SU-DHL-6 (cell line): ENCODE results near the gene STIM2.

ENCODE experiments used
- H2AFZ ChIP-seq: fragments of 200-600 bp; sonication (generic); 2 replicates; pipeline ENCODE4 v1.6.1; 2014; ENCODE audit warnings: low read depth, mild to moderate bottlenecking, moderate library complexity, mixed read lengths, antibody characterized with exemption, low read length; ENCODE audit not compliant: severe bottlenecking
- H3F3A ChIP-seq: fragments of 200-600 bp; shearing (Covaris generic); 2 replicates; pipeline ENCODE4 v1.6.0; 2016; ENCODE audit warnings: antibody characterized with exemption, mild to moderate bottlenecking; ENCODE audit not compliant: insufficient read depth
- H3K27ac ChIP-seq: fragments of 200-600 bp; sonication (generic); 2 replicates; pipeline ENCODE4 v1.5.1; 2016; ENCODE audit warnings: low read depth, mild to moderate bottlenecking, low read length, moderate library complexity, mixed read lengths
- H3K27me3 ChIP-seq: fragments of 200-600 bp; sonication (generic), shearing (Covaris generic); 2 replicates; pipeline ENCODE4 v1.6.0; 2014; ENCODE audit warnings: mild to moderate bottlenecking, low read length
- H3K36me3 ChIP-seq: fragments of 200-600 bp; sonication (generic); 2 replicates; pipeline ENCODE4 v1.6.1; 2014; ENCODE audit warnings: mild to moderate bottlenecking, low read length, mixed read lengths
- H3K4me2 ChIP-seq: fragments of 300-600, 200-600 bp; shearing (Covaris generic), sonication (generic); 2 replicates; pipeline ENCODE4 v1.6.0; 2014; ENCODE audit warnings: low read length, low read depth, mild to moderate bottlenecking; ENCODE audit not compliant: poor library complexity, severe bottlenecking
- H3K4me3 ChIP-seq: fragments of 200-600 bp; sonication (generic); 2 replicates; pipeline ENCODE4 v1.5.1; 2014; ENCODE audit warnings: antibody characterized with exemption, low read length, mild to moderate bottlenecking, mixed read lengths; ENCODE audit not compliant: insufficient read depth, poor library complexity, severe bottlenecking
- H3K79me2 ChIP-seq: fragments of 200-600 bp; sonication (generic); 2 replicates; pipeline ENCODE4 v1.6.1; 2014; ENCODE audit warnings: mild to moderate bottlenecking, low read length, moderate library complexity; ENCODE audit not compliant: insufficient read depth
- H3K9ac ChIP-seq: fragments of 200-600 bp; sonication (generic); 2 replicates; pipeline ENCODE4 v1.7.0; 2014; ENCODE audit warnings: mild to moderate bottlenecking, low read length
- H3K9me2 ChIP-seq: fragments of 200-600 bp; sonication (generic); replicated peaks from 2 replicates; pipeline ENCODE4 v1.6.1; 2014; ENCODE audit warnings: low read length; ENCODE audit not compliant: insufficient read depth
- H3K9me3 ChIP-seq: fragments of 200-600 bp; sonication (generic); 2 replicates; pipeline ENCODE4 v1.6.1; 2014; ENCODE audit warnings: low read length, mixed read lengths; ENCODE audit not compliant: insufficient read depth
- H4K20me1 ChIP-seq: fragments of 200-600 bp; sonication (generic); 2 replicates; pipeline ENCODE4 v1.6.1; 2014; ENCODE audit warnings: low read depth, mild to moderate bottlenecking, antibody characterized with exemption, low read length, moderate library complexity, mixed read lengths
- EZH2phosphoT487 ChIP-seq: fragments of 200-600 bp; sonication (generic), shearing (Covaris generic); conservative IDR thresholded peaks from 2 replicates; pipeline ENCODE4 v1.6.1; 2018; ENCODE audit warnings: mild to moderate bottlenecking, antibody characterized with exemption, low read length, moderate library complexity, mixed read lengths
- TF ChIP-seq, protein P1 (sequence below): fragments of 200-600 bp; sonication (generic); IDR thresholded peaks from one replicate; pipeline ENCODE4 v1.5.1; 2017; ENCODE audit warnings: antibody characterized with exemption, mild to moderate bottlenecking, low read length, moderate library complexity; ENCODE audit not compliant: insufficient read depth, poor library complexity, severe bottlenecking

STIM2 gene

DNA sequence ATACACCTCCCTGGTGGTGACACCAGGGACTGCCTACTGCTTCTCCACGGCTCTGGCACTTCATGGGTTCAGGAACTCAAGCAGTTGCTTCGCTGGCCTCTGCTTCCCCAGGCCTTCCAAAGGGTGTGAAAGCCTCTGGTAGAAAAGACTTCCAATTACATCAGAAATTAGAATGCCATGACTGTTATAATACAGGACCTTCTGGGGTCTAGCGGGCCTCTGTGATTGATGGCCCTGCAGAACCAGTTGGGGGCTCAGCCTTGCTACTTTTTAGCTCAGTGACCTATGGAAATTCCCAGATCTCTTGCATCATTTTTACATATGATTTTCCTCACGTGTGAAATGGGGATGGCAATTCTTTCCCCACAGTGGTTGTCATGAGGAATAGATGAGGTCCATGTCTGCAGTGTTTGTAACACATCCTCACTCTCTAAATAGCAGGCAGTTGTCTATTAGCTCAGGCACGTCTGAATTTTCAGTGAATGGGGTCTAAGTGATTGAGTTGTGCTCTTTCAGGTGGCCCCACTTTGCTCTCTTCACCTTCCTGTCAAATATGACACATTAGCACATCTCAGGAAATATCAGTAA lies 198.3 kb downstream of the STIM2 start:
- H3K27me3 ChIP-seq, result no peaks in the 10 kb centered on the region
- H3F3A ChIP-seq, result no peaks in the 10 kb centered on the region
- no peak overlapping the region for H2AFZ ChIP-seq
- no peak overlapping the region for H3K4me2 ChIP-seq
- H3K4me3 ChIP-seq, result no peak overlapping the region
- no peaks in the 10 kb centered on the region for H3K79me2 ChIP-seq
- H4K20me1 ChIP-seq, result no peaks in the 10 kb centered on the region
- TF ChIP-seq, protein P1, sequence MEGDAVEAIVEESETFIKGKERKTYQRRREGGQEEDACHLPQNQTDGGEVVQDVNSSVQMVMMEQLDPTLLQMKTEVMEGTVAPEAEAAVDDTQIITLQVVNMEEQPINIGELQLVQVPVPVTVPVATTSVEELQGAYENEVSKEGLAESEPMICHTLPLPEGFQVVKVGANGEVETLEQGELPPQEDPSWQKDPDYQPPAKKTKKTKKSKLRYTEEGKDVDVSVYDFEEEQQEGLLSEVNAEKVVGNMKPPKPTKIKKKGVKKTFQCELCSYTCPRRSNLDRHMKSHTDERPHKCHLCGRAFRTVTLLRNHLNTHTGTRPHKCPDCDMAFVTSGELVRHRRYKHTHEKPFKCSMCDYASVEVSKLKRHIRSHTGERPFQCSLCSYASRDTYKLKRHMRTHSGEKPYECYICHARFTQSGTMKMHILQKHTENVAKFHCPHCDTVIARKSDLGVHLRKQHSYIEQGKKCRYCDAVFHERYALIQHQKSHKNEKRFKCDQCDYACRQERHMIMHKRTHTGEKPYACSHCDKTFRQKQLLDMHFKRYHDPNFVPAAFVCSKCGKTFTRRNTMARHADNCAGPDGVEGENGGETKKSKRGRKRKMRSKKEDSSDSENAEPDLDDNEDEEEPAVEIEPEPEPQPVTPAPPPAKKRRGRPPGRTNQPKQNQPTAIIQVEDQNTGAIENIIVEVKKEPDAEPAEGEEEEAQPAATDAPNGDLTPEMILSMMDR, result no peak
- TF ChIP-seq EZH2phosphoT487, result no peak
- no peak overlapping the region for H3K27ac ChIP-seq
- H3K36me3 ChIP-seq, result no peaks in the 10 kb centered on the region
- H3K9ac ChIP-seq, result no peak overlapping the region
- no peaks in the 10 kb centered on the region for H3K9me2 ChIP-seq
- H3K9me3 ChIP-seq, result no peaks in the 10 kb centered on the region

DNA sequence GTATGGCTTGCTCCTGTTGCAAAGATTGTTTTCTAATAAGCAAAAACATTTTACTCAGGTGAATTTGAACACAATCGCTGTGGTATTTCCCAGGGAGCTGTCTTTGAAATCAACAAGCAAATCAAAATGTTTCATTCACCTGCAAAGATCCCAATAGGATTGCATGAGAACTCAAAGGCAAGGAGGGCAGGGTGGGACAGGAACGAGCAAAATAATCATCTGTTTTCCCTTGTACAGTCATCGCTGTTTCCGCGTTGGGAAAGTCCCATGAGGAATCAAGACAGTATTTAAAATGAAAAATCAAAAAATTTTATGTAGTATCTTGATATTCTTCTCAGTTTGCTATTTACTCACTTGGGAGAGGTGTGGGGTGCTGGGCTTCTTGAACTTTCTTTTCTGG lies 198.8 kb downstream of the STIM2 start:
- TF ChIP-seq EZH2phosphoT487, result no peak
- TF ChIP-seq, protein P1, result no peak
- no peaks in the 10 kb centered on the region for H3K36me3 ChIP-seq
- H3K79me2 ChIP-seq, result no peaks in the 10 kb centered on the region
- no peak overlapping the region for H3K9ac ChIP-seq
- no peak overlapping the region for H3K27ac ChIP-seq
- no peak overlapping the region for H2AFZ ChIP-seq
- no peaks in the 10 kb centered on the region for H3K9me3 ChIP-seq
- H3K4me3 ChIP-seq, result no peak overlapping the region
- no peaks in the 10 kb centered on the region for H3K9me2 ChIP-seq
- H3F3A ChIP-seq, result no peaks in the 10 kb centered on the region
- no peak overlapping the region for H3K4me2 ChIP-seq
- no peaks in the 10 kb centered on the region for H4K20me1 ChIP-seq
- no peaks in the 10 kb centered on the region for H3K27me3 ChIP-seq

DNA sequence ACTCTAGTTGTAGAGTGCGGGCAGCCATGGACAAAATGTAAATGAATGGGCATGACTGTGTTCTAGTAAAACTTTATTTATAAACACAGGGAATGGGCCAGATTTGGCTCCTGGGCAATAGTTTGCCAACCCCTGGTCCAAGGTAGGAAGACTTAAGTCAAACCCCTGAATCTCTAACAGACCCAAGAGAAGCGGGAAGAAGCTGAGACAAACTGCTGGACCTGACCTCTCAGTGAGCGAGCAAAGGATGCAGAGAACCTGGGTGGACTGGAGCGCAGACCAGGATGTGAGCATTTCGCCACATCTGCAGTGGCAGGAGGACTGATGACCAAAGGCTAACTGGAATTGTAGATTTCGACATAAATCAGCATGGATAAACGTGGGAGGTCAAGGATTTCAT lies 201.6 kb downstream of the STIM2 start:
- H3K9me3 ChIP-seq, result no peaks in the 10 kb centered on the region
- no peak overlapping the region for H2AFZ ChIP-seq
- H3K4me2 ChIP-seq, result no peak overlapping the region
- no peaks in the 10 kb centered on the region for H3K27me3 ChIP-seq
- H3K9ac ChIP-seq, result no peak overlapping the region
- H3K36me3 ChIP-seq, result no peaks in the 10 kb centered on the region
- H3K79me2 ChIP-seq, result no peaks in the 10 kb centered on the region
- H3K4me3 ChIP-seq, result no peak overlapping the region
- no peaks in the 10 kb centered on the region for H4K20me1 ChIP-seq
- no peaks in the 10 kb centered on the region for H3K9me2 ChIP-seq
- no peaks in the 10 kb centered on the region for H3F3A ChIP-seq
- TF ChIP-seq, protein P1, result no peak
- TF ChIP-seq EZH2phosphoT487, result no peak
- H3K27ac ChIP-seq, result no peak overlapping the region

DNA sequence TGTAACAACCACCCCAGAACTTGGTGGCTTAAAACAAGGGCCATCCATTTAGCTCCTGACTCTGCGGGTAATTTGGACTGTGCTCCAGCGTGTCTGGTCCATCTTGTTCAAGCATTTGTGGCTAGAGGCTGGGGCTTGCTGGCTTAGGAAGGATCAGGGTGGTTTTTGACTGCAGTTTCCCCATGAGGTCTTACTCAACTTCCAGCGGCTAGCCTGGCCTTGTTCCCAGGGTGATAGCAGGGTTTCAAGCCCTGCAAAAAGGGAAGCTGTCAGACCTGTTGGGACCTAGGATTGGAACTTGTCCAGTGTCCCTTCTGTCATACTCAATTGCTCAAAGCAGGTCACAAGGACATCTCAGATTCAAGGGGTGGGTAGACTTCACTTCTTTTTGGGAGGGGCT lies 205.9 kb downstream of the STIM2 start:
- Histone ChIP-seq H2AFZ (no peak overlapping the region), H3K27me3 (no peaks in the 10 kb centered on the region), H4K20me1 (no peaks in the 10 kb centered on the region)

More for the DNA sequence above, 205.9 kb downstream of the STIM2 start:
- Histone ChIP-seq H3K4me2 (no peak overlapping the region), H3F3A (no peaks in the 10 kb centered on the region), H3K4me3 (no peak overlapping the region), H3K27ac (no peak overlapping the region), H3K9me3 (no peaks in the 10 kb centered on the region), H3K36me3 (no peaks in the 10 kb centered on the region), H3K9ac (no peak overlapping the region), H3K79me2 (no peaks in the 10 kb centered on the region), H3K9me2 (no peaks in the 10 kb centered on the region)
- TF ChIP-seq EZH2phosphoT487, result no peak
- TF ChIP-seq, protein P1, result no peak
